Measurements from ENCODE around the gene RIC8B.

GRCh38 chr12:106841510-106842302 is 67.2 kb downstream of the RIC8B start:
- TF ChIP-seq CTCF (conservative IDR thresholded peaks at IDR 0.05; ENCODE audit: low read length) (peak; percentile 86), EZH2phosphoT487 (IDR thresholded peaks at IDR 0.05; ENCODE audit: borderline replicate concordance) (no peak)
